Testis (tissue), 3 donors: Measurements from ENCODE around the gene DNAJB6. TPM values are rescaled to one million over a fixed set of nuclear protein-coding genes. Genes with fewer than 3 reads are reported as not detected.

Experiments used
- DNase-seq: peaks from one replicate; pipeline ENCODE4 v3.0.0-alpha.2; 2019
- H3K27ac ChIP-seq, 2 donors: fragments of 200-600 bp; sonication (generic); one replicate each; pipeline ENCODE4 v1.5.1; 2019
- H3K27me3 ChIP-seq: fragments of 200-600 bp; sonication (generic); one replicate; pipeline ENCODE4 v1.5.1; 2019
- H3K36me3 ChIP-seq: fragments of 200-600 bp; sonication (generic); one replicate; pipeline ENCODE4 v1.5.1; 2017; ENCODE audit warnings: low read depth; ENCODE audit errors: missing control alignments
- H3K4me1 ChIP-seq: fragments of 200-600 bp; sonication (generic); one replicate; pipeline ENCODE4 v1.5.1; 2019
- H3K4me3 ChIP-seq, 2 donors: fragments of 200-600 bp; sonication (generic); one replicate each; pipeline ENCODE4 v1.5.1; 2017 to 2019
- H3K9me3 ChIP-seq: fragments of 200-600 bp; sonication (generic); one replicate; pipeline ENCODE4 v1.5.1; 2017
- POLR2A ChIP-seq: fragments of 450-650 bp; IDR thresholded peaks from one replicate; pipeline ENCODE4 v1.6.1; 2017; ENCODE audit warnings: antibody characterized with exemption, mild to moderate bottlenecking, moderate library complexity
- WGBS, 2 donors: methylation state at CpG; one replicate each; pipeline ENCODE4 v1.1.5; 2018; 5-methylcytosine and 5-hydroxymethylcytosine counted together
- intact Hi-C: fragments of 100-400 bp; cut with DNase I; formaldehyde crosslinking; loops from one replicate; pipeline ENCODE4 v1.15.1; 2023; ENCODE audit warnings: low total_unique reads
- polyA plus RNA-seq: library from polyadenylated mRNA; stranded (reverse); fragments of 350-450 nt; fragmentation: Illumina TruSeq; extraction: RNeasy Lipid Tissue Mini Kit (QIAGEN cat#74804); gene quantifications from one replicate; pipeline ENCODE4 v1.2.3, GENCODE V29; 2014; ENCODE audit warnings: low read depth, low replicate concordance; ENCODE audit not compliant: insufficient read depth
- total RNA-seq, 2 donors: library from RNA; depleted of rRNA; stranded (reverse); fragments of >200 nt; gene quantifications; one replicate each; pipeline ENCODE4 v1.2.3, GENCODE V29; 2016
- TF ChIP-seq, protein P1 (sequence below), 3 experiments: fragments of 450-650 bp in 2 of 3; fragments of 200-600 bp in 1 of 3; sonication (generic) in 1 of 3; IDR thresholded peaks; one replicate each; pipeline ENCODE4 v1.5.1; 2016 to 2019; ENCODE audit warnings: antibody characterized with exemption in 3 of 3, mild to moderate bottlenecking in 2 of 3, moderate library complexity in 1 of 3

The DNAJB6 gene
- total and polyA plus RNA-seq, 3 donors from 2014 or later, result 154 to 262 (median 172) TPM

DNA sequence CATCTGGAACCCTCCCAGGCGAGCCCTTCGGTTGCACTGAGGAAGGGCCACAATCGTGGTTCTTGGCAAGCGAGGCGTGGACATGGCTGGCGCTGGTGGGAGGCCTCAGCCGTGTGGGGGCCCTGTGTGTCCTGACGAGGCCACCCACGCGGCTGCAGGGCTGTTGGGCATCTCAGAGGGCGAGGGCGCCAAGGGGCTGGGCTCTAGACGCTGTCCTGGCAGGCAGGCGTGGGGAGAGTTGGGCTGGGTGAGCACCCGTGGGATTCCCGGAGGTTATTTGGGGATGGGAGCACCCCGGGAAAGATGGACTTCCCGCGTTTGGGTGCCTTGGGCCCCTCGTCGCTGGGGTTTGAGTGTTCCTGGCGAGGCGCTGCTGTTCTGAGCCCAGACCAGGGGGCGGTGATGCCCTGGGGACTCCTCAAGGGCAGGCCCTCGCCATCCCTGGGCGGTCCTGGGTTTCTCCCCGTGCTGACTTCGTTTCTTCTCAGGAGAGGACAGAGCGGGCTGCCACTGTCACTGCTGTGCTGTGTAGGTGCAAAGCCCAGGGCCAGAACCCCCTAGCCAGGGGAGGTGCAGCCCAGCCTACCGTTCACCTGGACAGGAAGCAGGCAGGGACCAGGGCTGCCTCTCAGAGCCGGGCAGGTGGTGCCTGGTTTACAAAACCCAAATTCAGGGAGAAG, 87.2 kb downstream of the DNAJB6 start:
- no peak for DNase-seq
- Histone ChIP-seq H3K27ac (no peak overlapping the region), H3K27me3 (no peaks in the 10 kb centered on the region), H3K4me1 (no peaks in the 10 kb centered on the region), H3K9me3 (no peaks in the 10 kb centered on the region), H3K36me3 (no peaks in the 10 kb centered on the region), H3K4me3 (no peak overlapping the region)
- no peak for TF ChIP-seq POLR2A
- TF ChIP-seq, protein P1, sequence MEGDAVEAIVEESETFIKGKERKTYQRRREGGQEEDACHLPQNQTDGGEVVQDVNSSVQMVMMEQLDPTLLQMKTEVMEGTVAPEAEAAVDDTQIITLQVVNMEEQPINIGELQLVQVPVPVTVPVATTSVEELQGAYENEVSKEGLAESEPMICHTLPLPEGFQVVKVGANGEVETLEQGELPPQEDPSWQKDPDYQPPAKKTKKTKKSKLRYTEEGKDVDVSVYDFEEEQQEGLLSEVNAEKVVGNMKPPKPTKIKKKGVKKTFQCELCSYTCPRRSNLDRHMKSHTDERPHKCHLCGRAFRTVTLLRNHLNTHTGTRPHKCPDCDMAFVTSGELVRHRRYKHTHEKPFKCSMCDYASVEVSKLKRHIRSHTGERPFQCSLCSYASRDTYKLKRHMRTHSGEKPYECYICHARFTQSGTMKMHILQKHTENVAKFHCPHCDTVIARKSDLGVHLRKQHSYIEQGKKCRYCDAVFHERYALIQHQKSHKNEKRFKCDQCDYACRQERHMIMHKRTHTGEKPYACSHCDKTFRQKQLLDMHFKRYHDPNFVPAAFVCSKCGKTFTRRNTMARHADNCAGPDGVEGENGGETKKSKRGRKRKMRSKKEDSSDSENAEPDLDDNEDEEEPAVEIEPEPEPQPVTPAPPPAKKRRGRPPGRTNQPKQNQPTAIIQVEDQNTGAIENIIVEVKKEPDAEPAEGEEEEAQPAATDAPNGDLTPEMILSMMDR (IDR thresholded peaks at IDR 0.05), result no peak
- WGBS, 2 donors, result 80 to 87% methylated on average over 16 to 31 of the region's 31 CpGs
- intact Hi-C loops, result no loop called here

GRCh38 chr7:157425137-157425731, 88.4 kb downstream of the DNAJB6 start:
- H3K36me3 ChIP-seq, result no peaks in the 10 kb centered on the region
- no peaks in the 10 kb centered on the region for H3K27me3 ChIP-seq
- DNase-seq, result no peak
- TF ChIP-seq POLR2A, result no peak
- TF ChIP-seq, protein P1 (IDR thresholded peaks at IDR 0.05), result no peak
- intact Hi-C loops, result no loop called here
- no peak overlapping the region for H3K27ac ChIP-seq
- H3K4me1 ChIP-seq, result no peaks in the 10 kb centered on the region
- WGBS, 2 donors, result 84 to 93% methylated on average over 6 to 16 of the region's 18 CpGs
- H3K9me3 ChIP-seq, result no peaks in the 10 kb centered on the region
- no peak overlapping the region for H3K4me3 ChIP-seq

DNA sequence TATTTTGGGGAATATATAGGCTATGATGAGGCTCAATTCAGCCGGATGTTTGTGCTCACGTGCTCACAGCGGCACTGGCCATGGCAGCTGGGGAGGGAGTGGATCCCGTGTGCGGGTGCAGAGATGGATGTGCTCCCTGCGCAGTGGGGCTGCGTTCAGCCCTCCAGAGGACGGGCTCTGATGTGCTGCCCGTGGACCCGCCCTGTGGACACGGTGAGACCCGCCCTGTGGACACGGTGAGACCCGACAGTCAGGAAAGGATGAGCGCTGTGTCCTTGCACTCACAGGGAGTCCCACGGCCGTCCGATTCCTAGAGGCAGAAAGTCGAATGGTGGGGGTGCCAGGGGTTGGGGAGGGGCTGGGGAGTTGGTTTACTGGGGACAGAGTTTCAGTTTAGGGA, 89.0 kb downstream of the DNAJB6 start:
- intact Hi-C loops, result no loop called here
- no peak overlapping the region for H3K4me3 ChIP-seq
- no peak overlapping the region for H3K27ac ChIP-seq
- no peaks in the 10 kb centered on the region for H3K27me3 ChIP-seq
- DNase-seq, result no peak
- TF ChIP-seq POLR2A, result no peak
- TF ChIP-seq, protein P1 (IDR thresholded peaks at IDR 0.05), result no peak
- WGBS, 2 donors, result 91 to 94% methylated on average over 17 to 19 of the region's 19 CpGs
- H3K9me3 ChIP-seq, result no peaks in the 10 kb centered on the region
- H3K36me3 ChIP-seq, result no peaks in the 10 kb centered on the region
- no peaks in the 10 kb centered on the region for H3K4me1 ChIP-seq

DNA sequence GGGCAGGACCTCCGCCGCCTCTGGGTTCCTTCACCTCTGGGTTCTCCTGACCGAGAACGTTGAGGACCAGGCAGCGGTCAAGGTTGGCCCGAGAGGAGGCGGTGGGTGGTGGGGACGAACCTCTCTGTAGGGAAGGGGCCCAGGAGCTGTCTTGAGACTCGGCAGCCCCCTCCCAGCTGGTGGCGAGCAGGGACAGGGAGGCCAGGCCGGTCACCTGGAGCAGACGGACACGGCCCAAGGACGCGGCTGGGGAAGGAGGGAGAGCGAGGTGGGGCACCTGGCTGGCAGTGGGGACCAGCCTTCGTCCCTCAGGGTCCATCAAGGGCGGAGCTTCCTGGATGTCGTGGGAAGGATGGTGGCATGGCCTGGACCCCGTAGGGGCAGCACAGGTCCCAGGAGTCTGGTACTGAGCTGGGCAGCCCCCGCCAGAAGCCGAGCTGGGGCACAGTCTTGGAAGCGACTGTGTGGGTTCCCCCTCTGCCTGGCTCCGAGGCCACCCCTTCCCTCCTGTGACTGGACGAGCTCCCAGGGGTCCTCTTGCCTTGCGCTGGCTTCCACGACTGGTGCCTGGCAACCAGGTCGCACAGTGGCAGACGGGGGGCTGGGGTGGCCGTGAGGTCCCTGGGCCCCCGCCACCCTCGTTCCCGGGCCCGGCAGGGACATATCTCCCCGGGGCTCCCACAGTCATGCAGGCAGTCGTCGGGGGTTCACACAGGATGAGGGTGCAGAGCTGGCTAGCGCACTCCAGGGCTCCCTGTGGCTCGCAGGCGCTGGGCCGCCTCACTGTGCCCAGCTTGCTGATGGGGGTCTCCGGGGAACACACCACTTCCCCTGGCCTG, 89.9 kb downstream of the DNAJB6 start:
- Histone ChIP-seq H3K36me3 (no peaks in the 10 kb centered on the region), H3K27me3 (no peaks in the 10 kb centered on the region), H3K4me1 (no peaks in the 10 kb centered on the region), H3K27ac (no peak overlapping the region), H3K4me3 (no peak overlapping the region), H3K9me3 (no peaks in the 10 kb centered on the region)
- TF ChIP-seq, protein P1 (IDR thresholded peaks at IDR 0.05), result no peak
- no peak for TF ChIP-seq POLR2A
- WGBS, 2 donors, result 87 to 91% methylated on average over 20 to 42 of the region's 42 CpGs
- intact Hi-C loops, result no loop called here
- no peak for DNase-seq
